GM10248 (cell line): ENCODE measurements around the gene ADAM10.

Experiments
- CTCF ChIA-PET: fragments of 300-600 bp; sonication (Branson Sonifier 250); formaldehyde crosslinking; extraction: SDS; loops from one replicate; lab custom pipeline; 2021; ENCODE audit warnings: antibody characterized with exemption; lab: Yijun Ruan, JAX
- POLR2A ChIA-PET: fragments of 350-650 bp; sonication (Branson Sonifier 250); formaldehyde crosslinking; extraction: SDS; loops from one replicate; lab custom pipeline; 2020; ENCODE audit warnings: antibody characterized with exemption; lab: Yijun Ruan, JAX
- DNase-seq: peaks from one replicate; pipeline ENCODE4 v3.0.0; 2012; ENCODE audit errors: extremely low spot score
- TF ChIP-seq, protein P1 (sequence below): IDR thresholded peaks from 2 replicates; pipeline ENCODE4 v1.5.1; 2012; ENCODE audit warnings: mild to moderate bottlenecking, low read depth; ENCODE audit errors: extremely low read depth, missing control alignments, control extremely low read depth

Gene ADAM10

DNA sequence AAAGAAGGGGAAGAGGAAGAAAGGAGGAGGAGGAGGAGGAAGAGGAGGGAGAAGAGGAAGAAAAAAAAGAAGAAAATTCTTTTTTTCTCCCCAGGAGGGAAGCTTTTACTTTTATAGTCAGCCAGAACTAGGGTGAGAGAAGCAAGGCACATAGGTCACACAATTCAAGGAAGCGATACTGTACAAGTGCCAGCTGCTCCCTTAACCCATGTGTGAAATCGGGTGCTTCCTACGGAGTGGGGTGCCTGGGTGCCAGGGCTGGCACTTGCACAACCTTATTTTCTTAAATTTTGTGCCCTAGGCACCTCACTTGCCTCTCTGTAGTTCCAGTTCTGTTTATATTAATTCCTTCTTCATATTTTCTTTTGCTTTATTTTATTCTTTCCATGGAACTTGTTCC, 167.3 kb downstream of the ADAM10 start:
- no peak for DNase-seq
- TF ChIP-seq, protein P1, sequence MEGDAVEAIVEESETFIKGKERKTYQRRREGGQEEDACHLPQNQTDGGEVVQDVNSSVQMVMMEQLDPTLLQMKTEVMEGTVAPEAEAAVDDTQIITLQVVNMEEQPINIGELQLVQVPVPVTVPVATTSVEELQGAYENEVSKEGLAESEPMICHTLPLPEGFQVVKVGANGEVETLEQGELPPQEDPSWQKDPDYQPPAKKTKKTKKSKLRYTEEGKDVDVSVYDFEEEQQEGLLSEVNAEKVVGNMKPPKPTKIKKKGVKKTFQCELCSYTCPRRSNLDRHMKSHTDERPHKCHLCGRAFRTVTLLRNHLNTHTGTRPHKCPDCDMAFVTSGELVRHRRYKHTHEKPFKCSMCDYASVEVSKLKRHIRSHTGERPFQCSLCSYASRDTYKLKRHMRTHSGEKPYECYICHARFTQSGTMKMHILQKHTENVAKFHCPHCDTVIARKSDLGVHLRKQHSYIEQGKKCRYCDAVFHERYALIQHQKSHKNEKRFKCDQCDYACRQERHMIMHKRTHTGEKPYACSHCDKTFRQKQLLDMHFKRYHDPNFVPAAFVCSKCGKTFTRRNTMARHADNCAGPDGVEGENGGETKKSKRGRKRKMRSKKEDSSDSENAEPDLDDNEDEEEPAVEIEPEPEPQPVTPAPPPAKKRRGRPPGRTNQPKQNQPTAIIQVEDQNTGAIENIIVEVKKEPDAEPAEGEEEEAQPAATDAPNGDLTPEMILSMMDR = no peak
- ChIA-PET POLR2A (no interaction called here), CTCF (no interaction called here)

DNA sequence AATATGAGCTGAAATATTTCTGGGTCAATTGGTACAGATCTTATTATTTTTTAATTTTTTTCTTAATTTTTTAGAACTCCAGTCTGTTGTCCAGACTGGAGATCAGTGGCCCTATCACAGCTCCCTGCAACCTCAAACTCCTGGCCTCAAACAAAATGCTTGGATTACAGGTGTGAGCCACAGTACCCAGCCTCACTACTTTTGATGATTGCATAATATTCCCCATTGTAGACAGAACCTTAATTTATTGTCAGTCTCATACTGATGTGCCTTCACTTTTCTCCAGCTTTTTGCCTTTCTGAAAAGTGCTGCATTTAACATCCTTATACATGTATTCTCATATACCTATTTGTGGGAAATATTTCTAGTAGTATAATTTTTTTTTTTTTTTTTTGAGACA, 172.8 kb downstream of the ADAM10 start:
- TF ChIP-seq, protein P1 = no peak
- ChIA-PET POLR2A (no interaction called here), CTCF (no interaction called here)
- DNase-seq = no peak

DNA sequence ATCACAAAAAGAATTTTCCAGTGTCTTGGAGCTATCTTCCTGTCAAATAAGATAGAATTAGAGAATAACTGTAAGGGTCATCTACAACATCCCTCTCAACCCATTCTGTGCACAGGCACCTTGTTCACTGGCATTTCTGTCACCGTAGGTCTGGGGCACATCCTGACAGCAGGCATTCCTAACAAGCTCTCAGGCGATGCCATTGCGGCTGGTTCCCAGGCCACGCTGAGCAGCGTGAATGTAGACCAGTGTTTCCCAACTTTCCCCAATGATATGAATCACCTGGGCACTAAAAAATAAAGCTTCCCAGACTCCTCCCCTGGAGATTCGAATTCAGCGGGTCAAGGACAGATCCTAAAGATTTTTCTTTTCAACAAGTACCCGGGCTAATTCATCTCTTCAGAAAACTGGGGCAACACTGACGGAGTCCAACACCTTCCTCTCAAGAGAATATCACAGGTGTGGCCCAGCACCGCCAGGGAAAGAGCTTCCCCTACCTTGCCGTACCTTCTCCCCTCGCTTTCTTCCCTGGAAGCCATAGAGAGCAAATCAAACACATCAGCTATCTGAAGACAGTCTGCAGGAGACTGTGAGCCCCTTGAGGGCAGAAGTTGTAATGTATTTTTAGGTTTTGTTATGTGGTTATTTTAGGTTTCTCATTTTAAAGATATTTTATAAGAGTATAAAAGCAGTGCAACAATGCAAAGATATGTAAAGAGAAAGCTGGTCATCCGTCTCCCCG, 174.3 kb downstream of the ADAM10 start:
- CTCF ChIA-PET = interaction anchor here (0.9 to 2.5 kb wide), 10 partner anchors 8 to 221 kb away, joined by 3 to 11 read pairs (median 3); no protein-coding TSS in a partner anchor
- TF ChIP-seq, protein P1 = no peak
- POLR2A ChIA-PET = no interaction called here
- no peak for DNase-seq

DNA sequence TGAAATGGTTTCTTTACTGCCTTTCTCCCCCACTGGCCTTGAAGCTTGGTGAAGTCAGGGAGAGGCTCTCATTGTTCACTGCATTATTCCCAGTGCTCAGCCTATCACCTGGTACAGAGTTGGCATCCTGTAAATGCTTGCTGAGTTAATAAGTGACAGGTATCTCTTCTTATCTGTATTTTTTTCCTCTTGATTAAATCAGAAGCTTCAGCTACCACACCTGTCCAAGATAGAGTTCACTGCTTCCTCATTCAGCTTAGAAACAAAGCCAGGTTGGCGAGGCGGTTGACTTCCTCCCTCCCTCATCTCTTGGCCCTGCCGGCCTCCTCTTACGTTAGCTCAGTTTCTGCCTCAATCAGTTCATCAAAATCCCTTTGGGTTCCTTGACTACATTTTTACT, 174.9 kb downstream of the ADAM10 start:
- no peak for DNase-seq
- ChIA-PET CTCF (interaction anchor here (0.9 to 2.5 kb wide), 10 partner anchors 9 to 220 kb away, joined by 3 to 11 read pairs (median 3); no protein-coding TSS in a partner anchor), POLR2A (no interaction called here)
- TF ChIP-seq, protein P1 = no peak

DNA sequence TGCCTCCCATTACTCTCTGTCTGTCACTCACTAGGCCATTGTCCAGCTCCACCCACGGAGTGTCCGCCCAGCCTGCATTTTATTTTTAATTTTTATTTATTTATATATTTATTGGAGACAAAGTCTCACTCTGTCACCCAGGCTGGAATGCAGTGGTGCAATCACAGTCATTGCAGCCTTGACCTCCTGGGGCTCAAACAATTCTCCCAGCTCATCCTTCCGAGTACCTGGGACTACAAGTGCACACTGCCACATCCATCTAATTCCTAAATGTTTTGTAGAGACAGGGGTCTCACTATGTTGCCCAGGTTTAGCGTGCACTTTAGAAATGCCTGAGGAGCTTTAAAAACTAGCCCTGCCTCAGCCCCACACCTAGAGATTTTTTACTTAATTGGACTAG, 176.2 kb downstream of the ADAM10 start:
- TF ChIP-seq, protein P1 = no peak
- POLR2A ChIA-PET = no interaction called here
- CTCF ChIA-PET = interaction anchor here (0.7 to 2.5 kb wide), 5 partner anchors 11 to 32 kb away, joined by 3 to 11 read pairs (median 3); no protein-coding TSS in a partner anchor
- DNase-seq = no peak

DNA sequence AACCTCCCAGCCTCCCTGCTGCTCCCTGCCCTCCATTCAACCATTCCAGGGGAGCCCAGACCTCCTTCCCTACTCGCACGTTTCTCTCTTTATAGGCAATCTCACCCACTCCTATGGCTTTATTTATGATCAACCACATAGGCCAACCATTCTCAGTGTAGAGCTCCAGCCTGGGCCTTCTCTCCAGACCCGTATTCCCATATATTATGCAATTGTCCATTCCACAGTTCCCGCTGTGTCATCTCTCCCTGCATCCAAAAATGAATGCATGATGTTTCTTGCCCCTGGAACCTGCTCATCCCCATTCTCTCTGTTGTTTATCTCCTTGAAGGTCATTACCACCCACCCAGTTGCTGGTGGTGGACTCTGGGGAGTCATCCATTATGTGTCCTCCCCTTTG, 177.0 kb downstream of the ADAM10 start:
- DNase-seq = no peak
- CTCF ChIA-PET = interaction anchor here (1.4 kb wide), 1 partner anchor 14 kb away, joined by 3 read pairs; no protein-coding TSS in a partner anchor

More for the DNA sequence above, 177.0 kb downstream of the ADAM10 start:
- POLR2A ChIA-PET = no interaction called here
- TF ChIP-seq, protein P1 = no peak
